GM23248 (cell line): ENCODE results near the gene RBFOX1. TPM values are rescaled to one million over a fixed set of nuclear protein-coding genes. Genes with fewer than 3 reads are reported as not detected.
"Not testable (repeated sequence)": the region's sequence is repeated elsewhere in the genome, so short reads cannot be mapped to it uniquely, and the experiment has no call there.

Experiments used
- DNase-seq: peaks from one replicate; pipeline ENCODE4 v3.0.0-alpha.2; 2015
- H2AFZ ChIP-seq: fragments of 200-600 bp; sonication (generic); 2 replicates; pipeline ENCODE4 v1.6.1; 2016; ENCODE audit warnings: antibody characterized with exemption
- H3F3A ChIP-seq: fragments of 200-600 bp; sonication (generic); 2 replicates; pipeline ENCODE4 v1.6.1; 2016; ENCODE audit warnings: mild to moderate bottlenecking, antibody characterized with exemption, mixed run types; ENCODE audit not compliant: insufficient read depth
- H3K27ac ChIP-seq: fragments of 200-600 bp; sonication (generic); 2 replicates; pipeline ENCODE4 v1.5.1; 2016; ENCODE audit warnings: mild to moderate bottlenecking
- H3K27me3 ChIP-seq: fragments of 200-600 bp; sonication (generic); replicated peaks from 2 replicates; pipeline ENCODE4 v1.6.1; 2016; ENCODE audit warnings: mild to moderate bottlenecking; ENCODE audit not compliant: insufficient read depth
- H3K36me3 ChIP-seq: fragments of 200-600 bp; sonication (generic); 2 replicates; pipeline ENCODE4 v1.6.1; 2016; ENCODE audit warnings: low read depth, mild to moderate bottlenecking
- H3K4me1 ChIP-seq: fragments of 200-600 bp; sonication (generic); 2 replicates; pipeline ENCODE4 v1.6.1; 2016; ENCODE audit warnings: mild to moderate bottlenecking; ENCODE audit not compliant: insufficient read depth
- H3K4me2 ChIP-seq: fragments of 200-600 bp; sonication (generic); one replicate; pipeline ENCODE4 v1.6.1; 2016; ENCODE audit warnings: mild to moderate bottlenecking; ENCODE audit not compliant: unreplicated experiment
- H3K4me3 ChIP-seq: fragments of 200-600 bp; sonication (generic); 2 replicates; pipeline ENCODE4 v1.5.1; 2016; ENCODE audit warnings: mild to moderate bottlenecking
- H3K79me2 ChIP-seq: fragments of 200-600 bp; sonication (generic); 2 replicates; pipeline ENCODE4 v1.6.1; 2016; ENCODE audit warnings: mild to moderate bottlenecking; ENCODE audit not compliant: insufficient read depth
- H3K9ac ChIP-seq: fragments of 200-600 bp; sonication (generic); 2 replicates; pipeline ENCODE4 v1.6.1; 2016; ENCODE audit warnings: mild to moderate bottlenecking
- H3K9me2 ChIP-seq: fragments of 200-600 bp; sonication (generic); 2 replicates; pipeline ENCODE4 v1.6.1; 2016; ENCODE audit warnings: mixed run types, mild to moderate bottlenecking, moderate library complexity; ENCODE audit not compliant: insufficient read depth
- H3K9me3 ChIP-seq: fragments of 200-600 bp; sonication (generic); one replicate; pipeline ENCODE4 v1.6.1; 2017; ENCODE audit warnings: low read depth
- H4K20me1 ChIP-seq: fragments of 200-600 bp; sonication (generic); 2 replicates; pipeline ENCODE4 v1.6.0; 2016; ENCODE audit not compliant: insufficient read depth
- EZH2 ChIP-seq: fragments of 200-600 bp; sonication (generic); IDR thresholded peaks from 2 replicates; pipeline ENCODE4 v1.6.1; 2018; ENCODE audit warnings: antibody characterized with exemption, mild to moderate bottlenecking; ENCODE audit not compliant: insufficient read depth, poor library complexity, severe bottlenecking
- EZH2phosphoT487 ChIP-seq: fragments of 200-600 bp; sonication (generic); IDR thresholded peaks from 2 replicates; pipeline ENCODE4 v1.6.1; 2018; ENCODE audit warnings: antibody characterized with exemption, moderate library complexity, mild to moderate bottlenecking, low read depth; ENCODE audit not compliant: insufficient read depth
- WGBS, 2 experiments: methylation state at CpG; one replicate each; pipeline ENCODE4 v1.1.6; 2015 to 2017; ENCODE audit warnings: low lambda C conversion rate in 2 of 2, low coverage in 1 of 2; ENCODE audit errors: missing lambda C conversion rate in 2 of 2; 5-methylcytosine and 5-hydroxymethylcytosine counted together
- in situ Hi-C: fragments of 300-500 bp; cut with MboI; formaldehyde crosslinking; loops from 2 replicates; pipeline ENCODE4 v1.15.0; 2020
- polyA plus RNA-seq: library from polyadenylated mRNA; unstranded; fragments of >200 nt; fragmentation: Nextera tagmentation; extraction: Ambion mirVana; gene quantifications from 2 replicates; pipeline ENCODE4 v1.2.1, GENCODE V29; 2016
- total RNA-seq: library from RNA; depleted of rRNA; stranded (reverse); fragments of >200 nt; shearing (Covaris generic); gene quantifications from 2 replicates; pipeline ENCODE4 v1.2.3, GENCODE V29; 2014

The RBFOX1 gene
- total and polyA plus RNA-seq, 2 experiments from 2014 or later: not detected

DNA sequence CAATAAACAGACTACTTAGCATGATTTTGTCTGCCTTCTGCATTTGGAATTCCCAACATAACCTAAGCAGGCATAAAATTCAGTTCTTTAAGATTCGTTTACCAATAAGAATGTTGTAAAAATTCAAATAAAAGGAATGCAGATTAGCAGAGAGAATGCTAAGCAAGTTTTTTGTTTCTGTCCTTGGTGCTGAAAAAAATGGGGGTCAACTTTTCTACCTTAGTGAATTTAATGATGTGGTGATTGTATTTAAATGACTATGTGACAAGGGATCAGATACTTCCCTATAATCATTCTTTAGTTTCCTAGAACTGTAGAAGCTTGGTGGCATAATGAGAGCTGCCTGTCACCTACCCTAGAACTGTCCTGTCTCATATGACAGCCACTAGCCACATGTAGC is 159.5 kb downstream of the RBFOX1 start:
- no peaks in the 10 kb centered on the region for H3K9me3 ChIP-seq
- H3K9ac ChIP-seq: no peak overlapping the region
- H4K20me1 ChIP-seq: no peaks in the 10 kb centered on the region
- no peak overlapping the region for H3K4me3 ChIP-seq
- no peak overlapping the region for H2AFZ ChIP-seq
- no peaks in the 10 kb centered on the region for H3K36me3 ChIP-seq
- no peaks in the 10 kb centered on the region for H3F3A ChIP-seq
- H3K79me2 ChIP-seq: no peaks in the 10 kb centered on the region
- H3K4me2 ChIP-seq: no peak overlapping the region
- no peaks in the 10 kb centered on the region for H3K9me2 ChIP-seq
- no peak for TF ChIP-seq EZH2
- no peak for TF ChIP-seq EZH2phosphoT487
- in situ Hi-C loops: no loop called here
- WGBS, 2 experiments: 0% methylated on average over 1 of the region's 1 CpG
- no peaks in the 10 kb centered on the region for H3K27me3 ChIP-seq
- no peak overlapping the region for H3K27ac ChIP-seq
- no peak for DNase-seq
- H3K4me1 ChIP-seq: no peaks in the 10 kb centered on the region

DNA sequence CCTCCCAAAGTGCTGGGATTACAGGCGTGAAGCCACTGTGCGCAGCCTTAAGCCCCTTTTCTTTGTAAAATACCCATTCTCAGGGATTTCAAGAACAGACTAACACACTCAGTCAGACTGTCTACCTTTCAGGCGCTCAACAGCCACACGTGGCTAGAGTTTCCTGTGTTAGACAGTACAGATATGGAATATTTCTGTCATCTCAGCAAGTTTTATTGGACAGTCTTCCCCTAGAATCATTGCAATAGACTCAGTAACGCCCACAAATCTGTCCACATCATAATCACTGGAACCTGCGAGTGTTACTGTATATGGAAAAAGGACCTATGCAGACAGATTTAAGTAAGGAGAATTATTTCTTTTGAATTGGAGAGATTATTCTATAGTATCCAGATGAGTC is 160.5 kb downstream of the RBFOX1 start:
- DNase-seq: no peak
- Histone ChIP-seq H3K9ac (no peak overlapping the region), H3F3A (no peaks in the 10 kb centered on the region), H3K27ac (no peak overlapping the region), H2AFZ (no peak overlapping the region), H3K27me3 (no peaks in the 10 kb centered on the region), H3K4me1 (no peaks in the 10 kb centered on the region), H3K4me2 (no peak overlapping the region), H3K4me3 (no peak overlapping the region), H3K9me3 (no peaks in the 10 kb centered on the region), H3K36me3 (no peaks in the 10 kb centered on the region), H3K9me2 (no peaks in the 10 kb centered on the region), H3K79me2 (no peaks in the 10 kb centered on the region), H4K20me1 (no peaks in the 10 kb centered on the region)
- in situ Hi-C loops: no loop called here
- TF ChIP-seq EZH2phosphoT487 (no peak), EZH2 (no peak)
- WGBS, 2 experiments: 35 to 37% methylated on average over 6 of the region's 6 CpGs

DNA sequence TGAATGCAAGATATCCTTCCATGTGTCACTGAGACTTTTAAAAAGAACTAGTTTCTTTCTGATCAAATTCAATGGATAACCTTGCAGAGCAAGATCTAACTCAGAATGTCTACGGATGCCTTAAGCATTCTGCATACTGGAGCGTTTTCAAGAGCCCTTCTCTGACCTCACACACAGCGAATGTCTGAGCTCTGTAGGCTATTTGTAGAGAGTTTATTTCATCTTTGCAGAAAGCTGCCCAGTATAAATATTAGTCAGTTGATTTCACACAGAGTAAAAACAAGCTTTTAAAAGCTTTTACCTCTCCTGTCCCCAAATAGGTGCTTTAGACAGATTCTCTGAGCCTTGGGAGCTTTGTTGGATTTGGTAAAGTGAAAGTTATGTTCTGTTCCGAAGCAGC is 165.0 kb downstream of the RBFOX1 start:
- 12 to 18% methylated on average over 4 of the region's 4 CpGs for WGBS, 2 experiments

DNA sequence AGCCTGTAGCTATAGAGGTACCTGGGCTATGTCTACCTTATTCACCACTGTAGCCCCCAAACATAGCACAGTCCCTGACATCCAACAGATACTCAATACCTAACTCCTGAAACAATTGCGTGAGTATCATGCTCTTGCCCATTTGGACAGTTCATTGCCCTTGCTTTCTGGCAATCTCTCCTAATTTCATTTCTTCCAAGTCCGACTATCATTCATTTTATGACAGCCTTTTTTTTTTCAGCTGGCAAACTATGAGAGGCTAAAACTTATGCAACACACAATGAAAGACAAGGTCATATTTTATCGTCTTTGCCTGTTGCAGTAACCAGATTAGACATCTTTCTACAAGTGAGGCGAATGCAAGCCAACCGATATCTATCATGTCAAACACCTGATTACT is 169.2 kb downstream of the RBFOX1 start:
- Histone ChIP-seq H3K9me2 (no peaks in the 10 kb centered on the region), H3K27me3 (no peaks in the 10 kb centered on the region), H3F3A (no peaks in the 10 kb centered on the region), H3K27ac (no peak overlapping the region), H3K9me3 (no peaks in the 10 kb centered on the region), H4K20me1 (no peaks in the 10 kb centered on the region), H3K4me1 (no peaks in the 10 kb centered on the region), H3K4me3 (no peak overlapping the region), H3K4me2 (no peak overlapping the region), H3K36me3 (no peaks in the 10 kb centered on the region), H2AFZ (no peak overlapping the region), H3K9ac (no peak overlapping the region), H3K79me2 (no peaks in the 10 kb centered on the region)
- no peak for DNase-seq
- 25 to 29% methylated on average over 5 of the region's 5 CpGs for WGBS, 2 experiments
- TF ChIP-seq EZH2: no peak
- no peak for TF ChIP-seq EZH2phosphoT487
- in situ Hi-C loops: no loop called here

More for the DNA sequence above, 165.0 kb downstream of the RBFOX1 start:
- H3K27ac ChIP-seq: no peak overlapping the region
- no peak overlapping the region for H3K4me2 ChIP-seq
- no peaks in the 10 kb centered on the region for H3K79me2 ChIP-seq
- DNase-seq: no peak
- no peak overlapping the region for H3K9ac ChIP-seq
- H3F3A ChIP-seq: no peaks in the 10 kb centered on the region
- no peak overlapping the region for H3K4me3 ChIP-seq
- H3K36me3 ChIP-seq: no peaks in the 10 kb centered on the region
- no peak for TF ChIP-seq EZH2
- no peak for TF ChIP-seq EZH2phosphoT487
- no peaks in the 10 kb centered on the region for H3K9me3 ChIP-seq
- H4K20me1 ChIP-seq: no peaks in the 10 kb centered on the region
- no peak overlapping the region for H2AFZ ChIP-seq
- no peaks in the 10 kb centered on the region for H3K27me3 ChIP-seq
- no peaks in the 10 kb centered on the region for H3K4me1 ChIP-seq
- no peaks in the 10 kb centered on the region for H3K9me2 ChIP-seq
- in situ Hi-C loops: no loop called here

DNA sequence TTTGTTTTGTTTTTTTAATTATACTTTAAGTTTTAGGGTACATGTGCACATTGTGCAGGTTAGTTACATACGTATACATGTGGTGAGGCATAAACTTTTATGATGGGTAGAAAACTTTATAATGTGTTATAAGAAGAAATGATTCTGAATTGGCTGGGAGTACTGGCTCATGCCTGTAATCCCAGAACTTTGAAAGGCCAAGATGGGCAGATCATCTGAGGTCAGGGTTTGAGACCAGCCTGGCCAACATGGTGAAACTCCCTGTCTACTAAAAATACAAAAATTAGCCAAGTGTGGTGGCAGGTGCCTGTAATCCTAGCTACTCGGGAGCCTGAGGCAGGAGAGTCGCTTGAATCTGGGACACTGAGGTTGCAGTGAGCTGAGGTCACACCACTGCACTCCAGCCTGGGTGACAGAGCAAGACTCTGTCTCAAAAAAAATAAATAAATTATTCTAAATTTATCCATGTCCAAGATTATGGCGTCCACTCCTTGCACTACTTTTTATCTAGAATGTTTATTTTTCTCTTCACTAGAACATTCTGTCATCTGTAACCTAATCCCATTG is 170.0 kb downstream of the RBFOX1 start:
- H3K4me1 ChIP-seq, DNase-seq, H3K4me2 ChIP-seq, H3K27me3 ChIP-seq, H3K9me3 ChIP-seq, H3K4me3 ChIP-seq, H4K20me1 ChIP-seq, H2AFZ ChIP-seq, in situ Hi-C loops, H3F3A ChIP-seq, H3K27ac ChIP-seq, H3K79me2 ChIP-seq, H3K9me2 ChIP-seq, H3K9ac ChIP-seq, H3K36me3 ChIP-seq: not testable (repeated sequence)
- WGBS, 2 experiments: 14 to 20% methylated on average over 4 of the region's 4 CpGs
